Heart left ventricle (tissue), 13 donors: Measurements from ENCODE around the gene LIMK2.

Experiments used
- CTCF ChIP-seq, 12 donors: fragments of 200-600 bp; sonication (generic) in 4 of 12; IDR thresholded peaks; one replicate each; pipeline versions ENCODE4 v1.5.0 to v1.8.0; 2018 to 2022; ENCODE audit warnings: antibody characterized with exemption in 12 of 12, mild to moderate bottlenecking in 5 of 12
- POLR2A ChIP-seq, 2 donors: fragments of 450-650 bp; IDR thresholded peaks; one replicate each; pipeline ENCODE4 v1.6.1; 2017; ENCODE audit warnings: antibody characterized with exemption in 2 of 2, mild to moderate bottlenecking in 2 of 2, moderate library complexity in 2 of 2
- donor health status: ischemic (EF 13 %, LVEDD 7.1; RV severe dilation, severe dysfunction).
- donor health status: DM: no; HTN: yes; CAD: no.
- donor health status: DM: no; HTN: no; CAD: no.
- donor health status: ischemic (EF 25% LVEDD 6.9; RV normal size, moderate dysfunction).
- donor health status: ischemic (EF 25% LVEDD 5.7; RV mildly dilated, moderate dysfunction).
- donor health status: ischemic (EF 35%, LVEDD 5.7; RV mildly dilated, moderate dysfunction).
- donor health status: nonischemic (EF 11% LVEDD 7.7; RV severe dilation, severe dysfunction).
- donor health status: DM: yes; HTN: yes; CAD: no.
- donor health status: PGD.
- donor health status: ischemic (EF 29% LVEDD 5.4; RV normal size, mild dysfunction).
- donor health status: nonischemic (EF 23%, LVEDD 6.1; RV moderate dilation, normal function).

- TF ChIP-seq CTCF (IDR thresholded peaks at IDR 0.05) (no peak), POLR2A (IDR thresholded peaks at IDR 0.05) (no peak)
These were observed 3.0 kb downstream of the LIMK2 start for GRCh38 chr22:31215018-31215535.
